ENCODE data around the gene ELAVL1.

- TF ChIP-seq CTCF (IDR thresholded peaks at IDR 0.05) (no peak), POLR2A (IDR thresholded peaks at IDR 0.05) (no peak)
Measured at GRCh38 chr19:7968008-7968795, 37.2 kb downstream of the ELAVL1 start.
